ENCODE results near the gene PTPRF.

Gene PTPRF

GRCh38 chr1:43505077-43505780 is 25.5 kb upstream of the PTPRF start:
- Histone ChIP-seq H3K4me1 (ENCODE audit: control insufficient read depth, insufficient read depth, low read length) (no peaks in the 10 kb centered on the region), H3K36me3 (ENCODE audit: control insufficient read depth, insufficient read depth, low read length) (no peaks in the 10 kb centered on the region), H3K4me3 (ENCODE audit: low read length) (no peak overlapping the region), H3K9me3 (ENCODE audit: control insufficient read depth, low read length) (no peaks in the 10 kb centered on the region), H3K9ac (ENCODE audit: low read length) (no peak overlapping the region), H3K27me3 (ENCODE audit: control insufficient read depth, insufficient read depth, low read length) (no peaks in the 10 kb centered on the region)

- no peaks in the 10 kb centered on the region for H3K4me1 ChIP-seq (ENCODE audit: control insufficient read depth, insufficient read depth, low read length)
- no peak overlapping the region for H3K4me3 ChIP-seq (ENCODE audit: low read length)
- H3K9me3 ChIP-seq (ENCODE audit: control insufficient read depth, low read length) = no peaks in the 10 kb centered on the region
- H3K36me3 ChIP-seq (ENCODE audit: control insufficient read depth, insufficient read depth, low read length) = no peaks in the 10 kb centered on the region
- H3K9ac ChIP-seq (ENCODE audit: low read length) = no peak overlapping the region
- no peaks in the 10 kb centered on the region for H3K27me3 ChIP-seq (ENCODE audit: control insufficient read depth, insufficient read depth, low read length)
These were observed 24.4 kb upstream of the PTPRF start for GRCh38 chr1:43506233-43506632.

- H3K9ac ChIP-seq (ENCODE audit: low read length) = no peak overlapping the region
- no peaks in the 10 kb centered on the region for H3K27me3 ChIP-seq (ENCODE audit: control insufficient read depth, insufficient read depth, low read length)
- no peaks in the 10 kb centered on the region for H3K9me3 ChIP-seq (ENCODE audit: control insufficient read depth, low read length)
- no peaks in the 10 kb centered on the region for H3K36me3 ChIP-seq (ENCODE audit: control insufficient read depth, insufficient read depth, low read length)
- H3K4me1 ChIP-seq (ENCODE audit: control insufficient read depth, insufficient read depth, low read length) = no peaks in the 10 kb centered on the region
- H3K4me3 ChIP-seq (ENCODE audit: low read length) = no peak overlapping the region
These were observed 23.1 kb upstream of the PTPRF start for GRCh38 chr1:43507296-43508295.

GRCh38 chr1:43509007-43509739 is 21.5 kb upstream of the PTPRF start:
- H3K9ac ChIP-seq (ENCODE audit: low read length) = no peak overlapping the region
- no peaks in the 10 kb centered on the region for H3K27me3 ChIP-seq (ENCODE audit: control insufficient read depth, insufficient read depth, low read length)
- H3K4me3 ChIP-seq (ENCODE audit: low read length) = no peak overlapping the region
- no peaks in the 10 kb centered on the region for H3K4me1 ChIP-seq (ENCODE audit: control insufficient read depth, insufficient read depth, low read length)
- no peaks in the 10 kb centered on the region for H3K36me3 ChIP-seq (ENCODE audit: control insufficient read depth, insufficient read depth, low read length)
- H3K9me3 ChIP-seq (ENCODE audit: control insufficient read depth, low read length) = no peaks in the 10 kb centered on the region

GRCh38 chr1:43509740-43510375 is 20.8 kb upstream of the PTPRF start:
- no peaks in the 10 kb centered on the region for H3K27me3 ChIP-seq (ENCODE audit: control insufficient read depth, insufficient read depth, low read length)
- no peak overlapping the region for H3K4me3 ChIP-seq (ENCODE audit: low read length)
- no peaks in the 10 kb centered on the region for H3K9me3 ChIP-seq (ENCODE audit: control insufficient read depth, low read length)
- H3K4me1 ChIP-seq (ENCODE audit: control insufficient read depth, insufficient read depth, low read length) = no peaks in the 10 kb centered on the region
- H3K36me3 ChIP-seq (ENCODE audit: control insufficient read depth, insufficient read depth, low read length) = no peaks in the 10 kb centered on the region
- H3K9ac ChIP-seq (ENCODE audit: low read length) = no peak overlapping the region

GRCh38 chr1:43510621-43511020 is 20.1 kb upstream of the PTPRF start:
- H3K36me3 ChIP-seq (ENCODE audit: control insufficient read depth, insufficient read depth, low read length) = no peaks in the 10 kb centered on the region
- no peak overlapping the region for H3K9ac ChIP-seq (ENCODE audit: low read length)
- no peaks in the 10 kb centered on the region for H3K9me3 ChIP-seq (ENCODE audit: control insufficient read depth, low read length)
- H3K4me1 ChIP-seq (ENCODE audit: control insufficient read depth, insufficient read depth, low read length) = no peaks in the 10 kb centered on the region
- H3K27me3 ChIP-seq (ENCODE audit: control insufficient read depth, insufficient read depth, low read length) = no peaks in the 10 kb centered on the region
- no peak overlapping the region for H3K4me3 ChIP-seq (ENCODE audit: low read length)

- Histone ChIP-seq H3K9me3 (ENCODE audit: control insufficient read depth, low read length) (no peaks in the 10 kb centered on the region), H3K9ac (ENCODE audit: low read length) (no peak overlapping the region), H3K4me1 (ENCODE audit: control insufficient read depth, insufficient read depth, low read length) (no peaks in the 10 kb centered on the region), H3K4me3 (ENCODE audit: low read length) (no peak overlapping the region), H3K27me3 (ENCODE audit: control insufficient read depth, insufficient read depth, low read length) (no peaks in the 10 kb centered on the region), H3K36me3 (ENCODE audit: control insufficient read depth, insufficient read depth, low read length) (no peaks in the 10 kb centered on the region)
These were observed 19.3 kb upstream of the PTPRF start for GRCh38 chr1:43511394-43511793.

- Histone ChIP-seq H3K36me3 (ENCODE audit: control insufficient read depth, insufficient read depth, low read length) (no peaks in the 10 kb centered on the region), H3K9me3 (ENCODE audit: control insufficient read depth, low read length) (no peaks in the 10 kb centered on the region), H3K4me1 (ENCODE audit: control insufficient read depth, insufficient read depth, low read length) (no peaks in the 10 kb centered on the region), H3K9ac (ENCODE audit: low read length) (no peak overlapping the region), H3K27me3 (ENCODE audit: control insufficient read depth, insufficient read depth, low read length) (no peaks in the 10 kb centered on the region), H3K4me3 (ENCODE audit: low read length) (no peak overlapping the region)
These were observed 18.6 kb upstream of the PTPRF start for GRCh38 chr1:43512133-43512532.

- H3K9ac ChIP-seq (ENCODE audit: low read length) = no peak overlapping the region
- H3K4me3 ChIP-seq (ENCODE audit: low read length) = no peak overlapping the region
- H3K36me3 ChIP-seq (ENCODE audit: control insufficient read depth, insufficient read depth, low read length) = no peaks in the 10 kb centered on the region
- H3K4me1 ChIP-seq (ENCODE audit: control insufficient read depth, insufficient read depth, low read length) = no peaks in the 10 kb centered on the region
- H3K9me3 ChIP-seq (ENCODE audit: control insufficient read depth, low read length) = no peaks in the 10 kb centered on the region
- no peaks in the 10 kb centered on the region for H3K27me3 ChIP-seq (ENCODE audit: control insufficient read depth, insufficient read depth, low read length)
These were observed 18.0 kb upstream of the PTPRF start for GRCh38 chr1:43512681-43513080.

- no peak overlapping the region for H3K9ac ChIP-seq (ENCODE audit: low read length)
- H3K27me3 ChIP-seq (ENCODE audit: control insufficient read depth, insufficient read depth, low read length) = no peaks in the 10 kb centered on the region
- H3K36me3 ChIP-seq (ENCODE audit: control insufficient read depth, insufficient read depth, low read length) = no peaks in the 10 kb centered on the region
- H3K9me3 ChIP-seq (ENCODE audit: control insufficient read depth, low read length) = no peaks in the 10 kb centered on the region
- no peaks in the 10 kb centered on the region for H3K4me1 ChIP-seq (ENCODE audit: control insufficient read depth, insufficient read depth, low read length)
- H3K4me3 ChIP-seq (ENCODE audit: low read length) = no peak overlapping the region
These were observed 17.1 kb upstream of the PTPRF start for GRCh38 chr1:43513471-43514173.
